ENCODE data around the gene IGFBP6.

IGFBP6 gene

DNA sequence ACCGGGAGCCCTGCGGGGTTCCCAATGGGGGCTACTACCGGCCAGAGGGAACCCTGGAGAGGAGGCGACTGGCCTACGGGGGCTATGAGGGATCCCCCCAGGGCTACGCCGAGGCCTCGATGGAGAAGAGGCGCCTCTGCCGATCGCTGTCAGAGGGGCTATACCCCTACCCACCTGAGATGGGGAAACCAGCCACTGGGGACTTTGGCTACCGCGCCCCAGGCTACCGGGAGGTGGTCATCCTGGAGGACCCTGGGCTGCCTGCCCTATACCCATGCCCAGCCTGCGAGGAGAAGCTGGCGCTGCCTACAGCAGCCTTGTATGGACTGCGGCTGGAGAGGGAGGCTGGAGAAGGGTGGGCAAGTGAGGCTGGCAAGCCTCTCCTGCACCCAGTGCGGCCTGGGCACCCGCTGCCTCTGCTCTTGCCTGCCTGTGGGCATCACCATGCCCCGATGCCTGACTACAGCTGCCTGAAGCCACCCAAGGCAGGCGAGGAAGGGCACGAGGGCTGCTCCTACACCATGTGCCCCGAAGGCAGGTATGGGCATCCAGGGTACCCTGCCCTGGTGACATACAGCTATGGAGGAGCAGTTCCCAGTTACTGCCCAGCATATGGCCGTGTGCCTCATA is 37.9 kb upstream of the IGFBP6 start:
- no peaks in the 10 kb centered on the region for H4K20me1 ChIP-seq (ENCODE audit: control insufficient read depth, insufficient read depth, low read depth, low read length)
- no peak overlapping the region for H3K4me2 ChIP-seq (ENCODE audit: low read length)
- H3K4me1 ChIP-seq (ENCODE audit: control insufficient read depth, low read length), result no peaks in the 10 kb centered on the region
- H3K9me3 ChIP-seq (ENCODE audit: control insufficient read depth, insufficient read depth, low read length), result no peaks in the 10 kb centered on the region
- H3K36me3 ChIP-seq (ENCODE audit: control insufficient read depth, low read length), result peaks cover 5% of the 10 kb centered on the region
- H3K27ac ChIP-seq (ENCODE audit: low read depth, low read length), result no peak overlapping the region
- no peak overlapping the region for H3K4me3 ChIP-seq (ENCODE audit: low read length)
- H3F3A ChIP-seq (ENCODE audit: control insufficient read depth, insufficient read depth), result 0 out of 2 replicates have a peak, but pooled peaks cover 4% of the 10 kb centered on the region
- peaks cover 5% of the 10 kb centered on the region for H3K27me3 ChIP-seq (ENCODE audit: control insufficient read depth, low read length)
- no peaks in the 10 kb centered on the region for H3K9me2 ChIP-seq (replicated peaks; ENCODE audit: control insufficient read depth, low read length)
- H3K79me2 ChIP-seq (ENCODE audit: control insufficient read depth, low read length), result no peaks in the 10 kb centered on the region
- TF ChIP-seq EZH2phosphoT487 (IDR thresholded peaks at IDR 0.05; ENCODE audit: borderline replicate concordance, low read length), result no peak
- TF ChIP-seq, protein P1, sequence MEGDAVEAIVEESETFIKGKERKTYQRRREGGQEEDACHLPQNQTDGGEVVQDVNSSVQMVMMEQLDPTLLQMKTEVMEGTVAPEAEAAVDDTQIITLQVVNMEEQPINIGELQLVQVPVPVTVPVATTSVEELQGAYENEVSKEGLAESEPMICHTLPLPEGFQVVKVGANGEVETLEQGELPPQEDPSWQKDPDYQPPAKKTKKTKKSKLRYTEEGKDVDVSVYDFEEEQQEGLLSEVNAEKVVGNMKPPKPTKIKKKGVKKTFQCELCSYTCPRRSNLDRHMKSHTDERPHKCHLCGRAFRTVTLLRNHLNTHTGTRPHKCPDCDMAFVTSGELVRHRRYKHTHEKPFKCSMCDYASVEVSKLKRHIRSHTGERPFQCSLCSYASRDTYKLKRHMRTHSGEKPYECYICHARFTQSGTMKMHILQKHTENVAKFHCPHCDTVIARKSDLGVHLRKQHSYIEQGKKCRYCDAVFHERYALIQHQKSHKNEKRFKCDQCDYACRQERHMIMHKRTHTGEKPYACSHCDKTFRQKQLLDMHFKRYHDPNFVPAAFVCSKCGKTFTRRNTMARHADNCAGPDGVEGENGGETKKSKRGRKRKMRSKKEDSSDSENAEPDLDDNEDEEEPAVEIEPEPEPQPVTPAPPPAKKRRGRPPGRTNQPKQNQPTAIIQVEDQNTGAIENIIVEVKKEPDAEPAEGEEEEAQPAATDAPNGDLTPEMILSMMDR (IDR thresholded peaks at IDR 0.05; ENCODE audit: low read depth, low read length, poor library complexity, severe bottlenecking), result no peak

DNA sequence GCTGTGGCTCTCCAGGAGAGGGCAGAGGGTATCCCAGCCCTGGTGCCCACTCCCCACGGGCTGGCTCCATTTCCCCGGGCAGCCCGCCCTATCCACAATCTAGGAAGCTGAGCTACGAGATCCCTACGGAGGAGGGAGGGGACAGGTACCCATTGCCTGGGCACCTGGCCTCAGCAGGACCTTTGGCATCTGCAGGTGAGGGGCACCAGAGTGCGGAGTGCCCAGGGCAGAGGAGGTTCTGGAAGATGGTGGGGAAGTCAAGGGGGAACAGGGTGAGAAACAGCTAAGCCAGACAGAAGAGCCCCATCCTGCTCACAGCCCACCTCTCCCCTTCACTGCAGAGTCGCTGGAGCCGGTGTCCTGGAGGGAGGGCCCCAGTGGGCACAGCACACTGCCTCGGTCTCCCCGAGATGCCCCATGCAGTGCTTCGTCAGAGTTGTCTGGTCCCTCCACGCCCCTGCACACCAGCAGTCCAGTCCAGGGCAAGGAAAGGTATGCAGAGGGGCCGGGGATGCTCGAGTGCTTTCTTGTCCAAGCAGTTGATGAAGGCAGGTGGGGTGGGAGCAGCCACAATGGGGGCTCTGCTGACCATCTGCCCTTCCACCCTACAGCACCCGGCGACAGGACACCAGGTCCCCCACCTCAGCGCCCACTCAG is 37.3 kb upstream of the IGFBP6 start:
- 0 out of 2 replicates have a peak, but pooled peaks cover 4% of the 10 kb centered on the region for H3F3A ChIP-seq (ENCODE audit: control insufficient read depth, insufficient read depth)
- no peaks in the 10 kb centered on the region for H3K9me3 ChIP-seq (ENCODE audit: control insufficient read depth, insufficient read depth, low read length)
- no peak overlapping the region for H3K4me2 ChIP-seq (ENCODE audit: low read length)
- H3K4me1 ChIP-seq (ENCODE audit: control insufficient read depth, low read length), result no peaks in the 10 kb centered on the region
- peaks cover 5% of the 10 kb centered on the region for H3K27me3 ChIP-seq (ENCODE audit: control insufficient read depth, low read length)
- no peaks in the 10 kb centered on the region for H3K79me2 ChIP-seq (ENCODE audit: control insufficient read depth, low read length)
- H3K27ac ChIP-seq (ENCODE audit: low read depth, low read length), result no peak overlapping the region
- H3K36me3 ChIP-seq (ENCODE audit: control insufficient read depth, low read length), result peaks cover 10% of the 10 kb centered on the region
- no peak overlapping the region for H3K4me3 ChIP-seq (ENCODE audit: low read length)
- no peaks in the 10 kb centered on the region for H3K9me2 ChIP-seq (replicated peaks; ENCODE audit: control insufficient read depth, low read length)
- TF ChIP-seq, protein P1 (IDR thresholded peaks at IDR 0.05; ENCODE audit: low read depth, low read length, poor library complexity, severe bottlenecking), result no peak
- TF ChIP-seq EZH2phosphoT487 (IDR thresholded peaks at IDR 0.05; ENCODE audit: borderline replicate concordance, low read length), result no peak
- no peaks in the 10 kb centered on the region for H4K20me1 ChIP-seq (ENCODE audit: control insufficient read depth, insufficient read depth, low read depth, low read length)

GRCh38 chr12:53060721-53061276 is 36.7 kb upstream of the IGFBP6 start:
- no peaks in the 10 kb centered on the region for H4K20me1 ChIP-seq (ENCODE audit: control insufficient read depth, insufficient read depth, low read depth, low read length)
- H3F3A ChIP-seq (ENCODE audit: control insufficient read depth, insufficient read depth), result 0 out of 2 replicates have a peak, but pooled peaks cover 4% of the 10 kb centered on the region
- peaks cover 5% of the 10 kb centered on the region for H3K27me3 ChIP-seq (ENCODE audit: control insufficient read depth, low read length)
- no peaks in the 10 kb centered on the region for H3K9me2 ChIP-seq (replicated peaks; ENCODE audit: control insufficient read depth, low read length)
- peaks cover 17% of the 10 kb centered on the region for H3K36me3 ChIP-seq (ENCODE audit: control insufficient read depth, low read length)
- H3K4me3 ChIP-seq (ENCODE audit: low read length), result no peak overlapping the region
- no peaks in the 10 kb centered on the region for H3K79me2 ChIP-seq (ENCODE audit: control insufficient read depth, low read length)
- H3K9me3 ChIP-seq (ENCODE audit: control insufficient read depth, insufficient read depth, low read length), result no peaks in the 10 kb centered on the region
- peaks cover 6% of the 10 kb centered on the region for H3K4me1 ChIP-seq (ENCODE audit: control insufficient read depth, low read length)
- H3K4me2 ChIP-seq (ENCODE audit: low read length), result no peak overlapping the region
- TF ChIP-seq, protein P1 (IDR thresholded peaks at IDR 0.05; ENCODE audit: low read depth, low read length, poor library complexity, severe bottlenecking), result no peak
- TF ChIP-seq EZH2phosphoT487 (IDR thresholded peaks at IDR 0.05; ENCODE audit: borderline replicate concordance, low read length), result no peak
- H3K27ac ChIP-seq (ENCODE audit: low read depth, low read length), result no peak overlapping the region
